Activated T-cell treated with anti-CD3 and anti-CD28 coated beads, Interleukin-2, amount 50 U/mL, for 48 hours (primary cell): ENCODE data around the gene FAM24B.
A peak's percentile ranks its signal among the peaks of the same experiment; 100 is the strongest.
"Not testable (repeated sequence)": the region's sequence is repeated elsewhere in the genome, so short reads cannot be mapped to it uniquely, and the experiment has no call there.

Experiments
- DNase-seq, 2 experiments: peaks; one replicate each; pipeline ENCODE4 v3.0.0-alpha.2; 2020

The FAM24B gene

GRCh38 chr10:122879339-122880273 lies at the start of gene FAM24B:
TSS of gene FAM24B (minus strand) at chr10:122879581. CDS start at chr10:122850515, 29,066 bp downstream.
- peak; percentile 93 to 94 for DNase-seq

GRCh38 chr10:122915700-122916099 lies 36.3 kb upstream of the FAM24B start:
- no peak for DNase-seq

- DNase-seq, result peak; percentile 66 to 75
These were observed 32.6 kb upstream of the FAM24B start for GRCh38 chr10:122911889-122912484.

- no peak for DNase-seq
These were observed 30.9 kb upstream of the FAM24B start, which contains the start of gene FAM24A for GRCh38 chr10:122910310-122910709. TSS of gene FAM24A (plus strand) at chr10:122910610. CDS start at chr10:122911635, 1,025 bp downstream.

- DNase-seq, result not testable (repeated sequence)
These were observed 24.5 kb upstream of the FAM24B start for GRCh38 chr10:122903861-122904260.

GRCh38 chr10:122894261-122894944 lies 15.0 kb upstream of the FAM24B start:
- DNase-seq, result no peak

- no peak for DNase-seq
These were observed 4.8 kb upstream of the FAM24B start for GRCh38 chr10:122884166-122884565.

- DNase-seq, result no peak
These were observed 3.4 kb upstream of the FAM24B start for GRCh38 chr10:122882766-122883165.

- no peak for DNase-seq
These were observed 512 bp downstream of the FAM24B start for GRCh38 chr10:122878799-122879338.

- no peak for DNase-seq
These were observed 2.1 kb downstream of the FAM24B start for GRCh38 chr10:122877264-122877663.

GRCh38 chr10:122876467-122876855 lies 2.9 kb downstream of the FAM24B start:
- no peak for DNase-seq

- DNase-seq, result no peak
These were observed 3.4 kb downstream of the FAM24B start for GRCh38 chr10:122875843-122876466.

- DNase-seq, result not testable (repeated sequence)
These were observed 7.4 kb downstream of the FAM24B start for GRCh38 chr10:122871947-122872346.

- not testable (repeated sequence) for DNase-seq
These were observed 10.6 kb downstream of the FAM24B start for GRCh38 chr10:122868768-122869167.

GRCh38 chr10:122866757-122867482 lies 12.5 kb downstream of the FAM24B start:
- not testable (repeated sequence) for DNase-seq

- DNase-seq, result no peak
These were observed 14.5 kb downstream of the FAM24B start for GRCh38 chr10:122864901-122865300.

GRCh38 chr10:122864194-122864592 lies 15.2 kb downstream of the FAM24B start:
- no peak for DNase-seq

- DNase-seq, result no peak
These were observed 15.9 kb downstream of the FAM24B start for GRCh38 chr10:122863216-122864193.

- DNase-seq, result no peak
These were observed 17.6 kb downstream of the FAM24B start for GRCh38 chr10:122861711-122862161.

GRCh38 chr10:122859527-122859926 lies 19.9 kb downstream of the FAM24B start:
- DNase-seq, result no peak
